Smooth muscle cell (in vitro differentiated cells): ENCODE results near the gene SERAC1. TPM values are rescaled to one million over a fixed set of nuclear protein-coding genes. Genes with fewer than 3 reads are reported as not detected.
"Not testable (repeated sequence)": the region's sequence is repeated elsewhere in the genome, so short reads cannot be mapped to it uniquely, and the experiment has no call there.

Experiments
- DNase-seq: peaks from one replicate; lab custom pipeline; 2025; ENCODE audit not compliant: unreplicated experiment; lab: John Stamatoyannopoulos, UW
- H2AFZ ChIP-seq: fragments of 200-600 bp; sonication (generic); 2 replicates; pipeline ENCODE4 v1.6.0; 2016; ENCODE audit warnings: antibody characterized with exemption, low read depth, mild to moderate bottlenecking
- H3F3A ChIP-seq: fragments of 200-600 bp; sonication (generic); 2 replicates; pipeline ENCODE4 v1.6.0; 2017; ENCODE audit warnings: antibody characterized with exemption, low read depth
- H3K27ac ChIP-seq: fragments of 200-600 bp; sonication (generic); 2 replicates; pipeline ENCODE4 v1.5.1; 2016; ENCODE audit warnings: low read depth, mild to moderate bottlenecking
- H3K27me3 ChIP-seq: fragments of 200-600 bp; sonication (generic); 2 replicates; pipeline ENCODE4 v1.6.1; 2016; ENCODE audit warnings: low read depth, mild to moderate bottlenecking
- H3K36me3 ChIP-seq: fragments of 200-600 bp; sonication (generic); 2 replicates; pipeline ENCODE4 v1.5.1; 2016; ENCODE audit warnings: low read depth
- H3K4me1 ChIP-seq: fragments of 200-600 bp; sonication (generic); 2 replicates; pipeline ENCODE4 v1.5.1; 2016; ENCODE audit warnings: low read depth
- H3K4me2 ChIP-seq: fragments of 200-600 bp; sonication (generic); 2 replicates; pipeline ENCODE4 v1.6.0; 2016; ENCODE audit warnings: mild to moderate bottlenecking
- H3K4me3 ChIP-seq: fragments of 200-600 bp; sonication (generic); 2 replicates; pipeline ENCODE4 v1.5.1; 2016; ENCODE audit warnings: mild to moderate bottlenecking
- H3K79me2 ChIP-seq: fragments of 200-600 bp; sonication (generic); 2 replicates; pipeline ENCODE4 v1.6.0; 2016; ENCODE audit warnings: low read depth, mild to moderate bottlenecking
- H3K9ac ChIP-seq: fragments of 200-600 bp; sonication (generic); 2 replicates; pipeline ENCODE4 v1.6.0; 2016; ENCODE audit warnings: low read depth
- H3K9me3 ChIP-seq: fragments of 200-600 bp; sonication (generic); replicated peaks from 2 replicates; pipeline ENCODE4 v1.5.1; 2016; ENCODE audit warnings: low read depth
- H4K20me1 ChIP-seq: fragments of 200-600 bp; sonication (generic); 2 replicates; pipeline ENCODE4 v1.6.0; 2016; ENCODE audit warnings: low read depth
- CTCF ChIP-seq: fragments of 200-600 bp; sonication (generic); IDR thresholded peaks from 2 replicates; pipeline ENCODE4 v1.5.1; 2017; ENCODE audit warnings: borderline replicate concordance, mild to moderate bottlenecking, antibody characterized with exemption; ENCODE audit not compliant: insufficient read depth, poor library complexity, severe bottlenecking
- WGBS: methylation state at CpG from one replicate; pipeline ENCODE4 v1.1.7; 2016; ENCODE audit warnings: low lambda C conversion rate; 5-methylcytosine and 5-hydroxymethylcytosine counted together
- polyA plus RNA-seq: library from polyadenylated mRNA; unstranded; fragments of >200 nt; fragmentation: Nextera tagmentation; extraction: Ambion mirVana; gene quantifications from 2 replicates; pipeline ENCODE4 v1.2.1, GENCODE V29; 2016
- total RNA-seq: library from RNA; depleted of rRNA; stranded (reverse); fragments of >200 nt; gene quantifications from 2 replicates; pipeline ENCODE4 v1.2.3, GENCODE V29; 2014

The SERAC1 gene
- total and polyA plus RNA-seq, 2 experiments from 2014 or later = 2.6 to 5.6 TPM

GRCh38 chr6:158157064-158157764, 10.8 kb downstream of the SERAC1 start:
- Histone ChIP-seq H3F3A (no peaks in the 10 kb centered on the region), H2AFZ (no peak overlapping the region), H3K9me3 (no peaks in the 10 kb centered on the region), H3K9ac (no peak overlapping the region), H3K4me1 (no peaks in the 10 kb centered on the region), H3K79me2 (no peaks in the 10 kb centered on the region), H3K4me2 (no peak overlapping the region), H3K36me3 (no peaks in the 10 kb centered on the region), H3K4me3 (no peak overlapping the region), H4K20me1 (no peaks in the 10 kb centered on the region), H3K27me3 (no peaks in the 10 kb centered on the region), H3K27ac (no peak overlapping the region)
- 91% methylated on average over 5 of the region's 5 CpGs for WGBS
- DNase-seq = no peak
- no peak for TF ChIP-seq CTCF

- no peak overlapping the region for H3K4me2 ChIP-seq
- no peaks in the 10 kb centered on the region for H3K79me2 ChIP-seq
- H3K9me3 ChIP-seq = no peaks in the 10 kb centered on the region
- no peaks in the 10 kb centered on the region for H3K4me1 ChIP-seq
- H2AFZ ChIP-seq = no peak overlapping the region
- no peak overlapping the region for H3K9ac ChIP-seq
- no peaks in the 10 kb centered on the region for H4K20me1 ChIP-seq
- WGBS = 97% methylated on average over 8 of the region's 8 CpGs
- H3K27ac ChIP-seq = no peak overlapping the region
- DNase-seq = no peak
- TF ChIP-seq CTCF = no peak
- H3K4me3 ChIP-seq = no peak overlapping the region
- no peaks in the 10 kb centered on the region for H3K27me3 ChIP-seq
- no peaks in the 10 kb centered on the region for H3F3A ChIP-seq
- no peaks in the 10 kb centered on the region for H3K36me3 ChIP-seq
Observed at GRCh38 chr6:158154816-158155215, 13.2 kb downstream of the SERAC1 start.

- no peak overlapping the region for H3K9ac ChIP-seq
- H3K36me3 ChIP-seq = no peaks in the 10 kb centered on the region
- no peak for TF ChIP-seq CTCF
Observed at GRCh38 chr6:158153576-158153975, 14.5 kb downstream of the SERAC1 start.

GRCh38 chr6:158152659-158153058, 15.4 kb downstream of the SERAC1 start:
- TF ChIP-seq CTCF = no peak

More at GRCh38 chr6:158153576-158153975, 14.5 kb downstream of the SERAC1 start:
- Histone ChIP-seq H3K4me1 (no peaks in the 10 kb centered on the region), H3K79me2 (no peaks in the 10 kb centered on the region), H3K9me3 (no peaks in the 10 kb centered on the region), H3K27me3 (no peaks in the 10 kb centered on the region), H4K20me1 (no peaks in the 10 kb centered on the region), H3K4me3 (no peak overlapping the region), H2AFZ (no peak overlapping the region), H3K27ac (no peak overlapping the region), H3F3A (no peaks in the 10 kb centered on the region), H3K4me2 (no peak overlapping the region)
- 80% methylated on average over 3 of the region's 3 CpGs for WGBS
- no peak for DNase-seq

GRCh38 chr6:158152025-158152424, 16.0 kb downstream of the SERAC1 start:
- H2AFZ ChIP-seq, H3K4me3 ChIP-seq, H3K9me3 ChIP-seq, H3K27ac ChIP-seq, DNase-seq, H3K27me3 ChIP-seq, H3K36me3 ChIP-seq, H3K4me2 ChIP-seq, H4K20me1 ChIP-seq, H3K4me1 ChIP-seq, H3K9ac ChIP-seq, H3K79me2 ChIP-seq, H3F3A ChIP-seq: not testable (repeated sequence)
- WGBS = 96% methylated on average over 7 of the region's 7 CpGs

More at GRCh38 chr6:158152659-158153058, 15.4 kb downstream of the SERAC1 start:
- no peaks in the 10 kb centered on the region for H3K27me3 ChIP-seq
- no peaks in the 10 kb centered on the region for H3K9me3 ChIP-seq
- WGBS = 93% methylated on average over 4 of the region's 4 CpGs
- H3K79me2 ChIP-seq = no peaks in the 10 kb centered on the region
- H4K20me1 ChIP-seq = no peaks in the 10 kb centered on the region
- H3K9ac ChIP-seq = no peak overlapping the region
- H3K4me2 ChIP-seq = no peak overlapping the region
- H3F3A ChIP-seq = no peaks in the 10 kb centered on the region
- no peak for DNase-seq
- no peaks in the 10 kb centered on the region for H3K4me1 ChIP-seq
- H2AFZ ChIP-seq = no peak overlapping the region
- no peak overlapping the region for H3K27ac ChIP-seq
- H3K36me3 ChIP-seq = no peaks in the 10 kb centered on the region
- no peak overlapping the region for H3K4me3 ChIP-seq
